Chondrocyte (in vitro differentiated cells): ENCODE measurements around the gene LRRC7. TPM values are rescaled to one million over a fixed set of nuclear protein-coding genes. Genes with fewer than 3 reads are reported as not detected.
"Not testable (repeated sequence)": the region's sequence is repeated elsewhere in the genome, so short reads cannot be mapped to it uniquely, and the experiment has no call there.

Experiments used
- DNase-seq: peaks from one replicate; pipeline ENCODE4 v3.0.0; 2021; ENCODE audit warnings: mixed read lengths, low spot score
- H3K27ac Mint-ChIP-seq: one replicate; pipeline ENCODE4 v1.8.0; 2021; ENCODE audit warnings: mild to moderate bottlenecking, moderate library complexity, mixed read lengths; ENCODE audit not compliant: unreplicated experiment
- H3K27me3 Mint-ChIP-seq: 2 replicates; pipeline ENCODE4 v1.8.0; 2021; ENCODE audit warnings: low read depth, mixed read lengths
- H3K36me3 Mint-ChIP-seq: 2 replicates; pipeline ENCODE4 v1.8.0; 2021; ENCODE audit warnings: low read depth, mixed read lengths
- H3K4me1 Mint-ChIP-seq: 2 replicates; pipeline ENCODE4 v1.8.0; 2021; ENCODE audit warnings: low read depth, mild to moderate bottlenecking, mixed read lengths
- H3K4me3 Mint-ChIP-seq: one replicate; pipeline ENCODE4 v1.8.0; 2021; ENCODE audit warnings: mild to moderate bottlenecking, moderate library complexity, mixed read lengths; ENCODE audit not compliant: unreplicated experiment
- H3K9me3 Mint-ChIP-seq: 2 replicates; pipeline ENCODE4 v1.8.0; 2021; ENCODE audit warnings: low read depth, mixed read lengths
- CTCF ChIP-seq: fragments of 200-600 bp; sonication (generic); IDR thresholded peaks from 2 replicates; pipeline ENCODE4 v1.5.0; 2021; ENCODE audit warnings: antibody characterized with exemption, mild to moderate bottlenecking, moderate library complexity
- total RNA-seq: library from RNA; stranded (reverse); gene quantifications from 3 replicates; pipeline ENCODE4 v1.2.1, GENCODE V29; 2021

The LRRC7 gene
- total RNA-seq, 1 donor from 2014 or later: not detected

DNA sequence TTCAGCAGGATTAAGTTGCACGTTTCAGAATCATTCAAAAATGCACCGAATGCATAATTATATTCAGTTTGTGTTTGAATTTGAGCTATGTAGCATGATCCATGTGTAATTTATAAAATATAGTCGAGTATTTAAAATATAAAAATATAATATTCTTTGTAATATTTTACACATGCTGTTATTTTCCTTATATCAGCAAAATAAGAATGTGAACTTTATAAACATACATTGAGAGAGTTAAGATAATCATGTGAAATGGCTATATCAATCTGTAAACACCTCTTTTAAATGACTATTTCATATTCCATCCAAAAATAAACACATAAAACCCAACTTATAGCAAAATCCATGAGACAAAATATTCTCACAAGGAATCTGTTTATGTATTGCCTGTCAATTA is 303.7 kb downstream of the LRRC7 start:
- TF ChIP-seq CTCF: no peak
- Mint-ChIP-seq H3K27ac (no peak overlapping the region), H3K4me1 (no peaks in the 10 kb centered on the region), H3K27me3 (peaks cover 31% of the 10 kb centered on the region), H3K36me3 (no peaks in the 10 kb centered on the region), H3K9me3 (no peaks in the 10 kb centered on the region), H3K4me3 (no peak overlapping the region)
- no peak for DNase-seq

GRCh38 chr1:69878338-69878737 is 310.6 kb downstream of the LRRC7 start:
- no peaks in the 10 kb centered on the region for H3K9me3 Mint-ChIP-seq
- peaks cover 19% of the 10 kb centered on the region for H3K27me3 Mint-ChIP-seq
- no peak for TF ChIP-seq CTCF
- H3K27ac Mint-ChIP-seq: no peak overlapping the region
- no peaks in the 10 kb centered on the region for H3K36me3 Mint-ChIP-seq
- no peak overlapping the region for H3K4me3 Mint-ChIP-seq
- no peak for DNase-seq
- H3K4me1 Mint-ChIP-seq: no peaks in the 10 kb centered on the region

GRCh38 chr1:69888016-69888415 is 320.3 kb downstream of the LRRC7 start:
- peaks cover 21% of the 10 kb centered on the region for H3K9me3 Mint-ChIP-seq
- not testable (repeated sequence) for H3K4me3 Mint-ChIP-seq, H3K4me1 Mint-ChIP-seq, H3K27me3 Mint-ChIP-seq, DNase-seq, H3K36me3 Mint-ChIP-seq, H3K27ac Mint-ChIP-seq

GRCh38 chr1:69888657-69889056 is 320.9 kb downstream of the LRRC7 start:
- no peak for TF ChIP-seq CTCF
- no peak overlapping the region for H3K4me3 Mint-ChIP-seq
- no peak for DNase-seq
- peaks cover 21% of the 10 kb centered on the region for H3K9me3 Mint-ChIP-seq
- H3K27ac Mint-ChIP-seq: no peak overlapping the region
- H3K27me3 Mint-ChIP-seq: peaks cover 2% of the 10 kb centered on the region
- no peaks in the 10 kb centered on the region for H3K4me1 Mint-ChIP-seq
- no peaks in the 10 kb centered on the region for H3K36me3 Mint-ChIP-seq

DNA sequence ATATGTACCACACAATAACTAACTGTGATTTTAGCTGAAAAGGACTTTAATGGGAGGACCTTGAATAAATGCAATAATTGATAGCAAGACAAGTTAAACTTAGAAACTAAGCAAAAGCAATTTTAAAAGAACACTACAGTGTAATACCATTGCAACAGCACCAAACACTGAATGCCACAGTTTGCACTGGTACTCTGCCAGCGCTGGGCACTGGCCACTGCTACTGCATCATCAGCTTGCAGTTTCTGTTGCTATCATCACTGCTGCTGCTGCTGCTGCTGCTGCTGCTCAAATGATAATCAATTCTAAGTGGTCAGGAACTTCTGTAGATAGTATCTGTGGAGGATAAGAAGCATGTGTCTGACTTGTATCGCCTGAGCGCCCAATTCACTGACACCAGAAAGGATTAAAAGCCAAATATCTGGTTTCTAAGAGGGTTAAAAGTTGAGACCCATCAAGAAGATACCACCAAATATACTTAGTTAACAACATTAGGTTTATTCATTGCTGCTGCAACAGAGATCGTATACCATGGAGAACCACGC is 330.8 kb downstream of the LRRC7 start:
- H3K4me3 Mint-ChIP-seq: no peak overlapping the region
- no peak overlapping the region for H3K27ac Mint-ChIP-seq
- H3K27me3 Mint-ChIP-seq: peaks cover 13% of the 10 kb centered on the region

More for the DNA sequence above, 330.8 kb downstream of the LRRC7 start:
- Mint-ChIP-seq H3K4me1 (no peaks in the 10 kb centered on the region), H3K36me3 (no peaks in the 10 kb centered on the region), H3K9me3 (no peaks in the 10 kb centered on the region)
- TF ChIP-seq CTCF: no peak
- DNase-seq: no peak
